NB4 (cell line): ENCODE measurements around the gene TBC1D9.

ENCODE experiments used
- MYC ChIP-seq: IDR thresholded peaks from 2 replicates; pipeline ENCODE4 v1.6.1; 2011; ENCODE audit warnings: low read depth, low read length
- POLR2A ChIP-seq: IDR thresholded peaks from 2 replicates; pipeline ENCODE4 v1.6.1; 2011; ENCODE audit warnings: mild to moderate bottlenecking; ENCODE audit not compliant: insufficient read length; ENCODE audit errors: extremely low read depth
- TF ChIP-seq, protein P1 (sequence below): IDR thresholded peaks from one replicate; pipeline ENCODE4 v1.5.1; 2012; ENCODE audit warnings: low read depth, low read length
- TF ChIP-seq, protein P2 (sequence below): IDR thresholded peaks from 2 replicates; pipeline ENCODE4 v1.6.1; 2011; ENCODE audit warnings: low read depth, low read length

GRCh38 chr4:140732780-140733179 is 23.4 kb downstream of the TBC1D9 start:
- TF ChIP-seq, protein P1, sequence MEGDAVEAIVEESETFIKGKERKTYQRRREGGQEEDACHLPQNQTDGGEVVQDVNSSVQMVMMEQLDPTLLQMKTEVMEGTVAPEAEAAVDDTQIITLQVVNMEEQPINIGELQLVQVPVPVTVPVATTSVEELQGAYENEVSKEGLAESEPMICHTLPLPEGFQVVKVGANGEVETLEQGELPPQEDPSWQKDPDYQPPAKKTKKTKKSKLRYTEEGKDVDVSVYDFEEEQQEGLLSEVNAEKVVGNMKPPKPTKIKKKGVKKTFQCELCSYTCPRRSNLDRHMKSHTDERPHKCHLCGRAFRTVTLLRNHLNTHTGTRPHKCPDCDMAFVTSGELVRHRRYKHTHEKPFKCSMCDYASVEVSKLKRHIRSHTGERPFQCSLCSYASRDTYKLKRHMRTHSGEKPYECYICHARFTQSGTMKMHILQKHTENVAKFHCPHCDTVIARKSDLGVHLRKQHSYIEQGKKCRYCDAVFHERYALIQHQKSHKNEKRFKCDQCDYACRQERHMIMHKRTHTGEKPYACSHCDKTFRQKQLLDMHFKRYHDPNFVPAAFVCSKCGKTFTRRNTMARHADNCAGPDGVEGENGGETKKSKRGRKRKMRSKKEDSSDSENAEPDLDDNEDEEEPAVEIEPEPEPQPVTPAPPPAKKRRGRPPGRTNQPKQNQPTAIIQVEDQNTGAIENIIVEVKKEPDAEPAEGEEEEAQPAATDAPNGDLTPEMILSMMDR, result no peak
- TF ChIP-seq POLR2A (no peak), MYC (no peak)
- TF ChIP-seq, protein P2, sequence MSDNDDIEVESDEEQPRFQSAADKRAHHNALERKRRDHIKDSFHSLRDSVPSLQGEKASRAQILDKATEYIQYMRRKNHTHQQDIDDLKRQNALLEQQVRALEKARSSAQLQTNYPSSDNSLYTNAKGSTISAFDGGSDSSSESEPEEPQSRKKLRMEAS, result no peak
